ENCODE data around the gene VPREB3. TPM values are rescaled to one million over a fixed set of nuclear protein-coding genes. Genes with fewer than 3 reads are reported as not detected.

VPREB3 gene
- polyA plus RNA-seq, 1 experiment = 0.21 TPM

DNA sequence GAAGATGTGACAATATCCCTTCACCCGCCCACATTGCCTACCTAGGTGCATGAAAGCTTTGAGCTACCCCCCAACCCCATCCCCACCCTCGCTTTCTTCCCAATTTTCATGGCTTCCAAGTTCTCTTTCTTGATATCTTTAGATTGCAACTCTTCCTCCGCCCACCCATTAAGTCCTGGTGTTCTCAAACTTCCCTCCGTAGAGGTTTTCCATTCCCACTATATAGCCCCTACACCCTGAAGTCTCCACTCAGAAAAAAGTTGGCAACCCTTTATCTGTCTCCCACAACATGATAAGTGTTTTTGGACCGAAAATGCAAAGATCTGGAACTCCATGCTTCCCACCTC, 3.9 kb downstream of the VPREB3 start:
- no peaks in the 10 kb centered on the region for H3K27me3 ChIP-seq (ENCODE audit: control insufficient read depth, insufficient read depth, low read length)

DNA sequence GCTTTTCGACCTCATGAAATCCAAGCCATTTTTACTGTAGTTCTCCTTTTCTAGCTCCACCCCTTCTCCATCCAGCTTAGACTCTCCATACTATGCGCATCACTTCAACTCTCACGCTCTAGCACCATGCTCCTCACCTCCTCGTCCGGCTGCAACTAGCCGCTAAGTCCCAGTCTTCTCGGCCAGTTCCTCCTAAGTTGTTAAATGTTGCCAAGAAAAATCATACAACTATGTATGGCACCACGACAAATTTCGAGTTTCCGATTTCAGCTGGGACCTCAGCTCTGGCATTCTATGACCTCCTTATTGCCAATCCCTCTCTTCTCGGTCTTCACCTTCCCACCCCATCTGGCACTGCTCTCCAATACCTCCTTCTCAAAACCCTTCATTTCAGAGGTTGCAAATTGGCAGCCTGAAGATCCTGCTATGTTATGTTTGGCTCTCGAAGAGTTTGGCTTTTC, 4.4 kb downstream of the VPREB3 start:
- no peak for DNase-seq (ENCODE audit: low read depth)
- POLR2A ChIA-PET = no interaction called here
- Histone ChIP-seq H3K36me3 (ENCODE audit: control insufficient read depth, insufficient read depth, low read length) (no peaks in the 10 kb centered on the region; the same call in 1 of the 2 replicates), H3K27me3 (ENCODE audit: control insufficient read depth, insufficient read depth, low read length) (no peaks in the 10 kb centered on the region), H3K4me3 (ENCODE audit: low read depth, low read length) (0 out of 2 replicates have a peak overlapping the region, but pooled peaks have one; percentile 76)
- CTCF ChIA-PET = interaction anchor here (1.3 kb wide), 1 partner anchor 23 kb away, joined by 3 read pairs; no protein-coding TSS in a partner anchor
- TF ChIP-seq, protein P1, sequence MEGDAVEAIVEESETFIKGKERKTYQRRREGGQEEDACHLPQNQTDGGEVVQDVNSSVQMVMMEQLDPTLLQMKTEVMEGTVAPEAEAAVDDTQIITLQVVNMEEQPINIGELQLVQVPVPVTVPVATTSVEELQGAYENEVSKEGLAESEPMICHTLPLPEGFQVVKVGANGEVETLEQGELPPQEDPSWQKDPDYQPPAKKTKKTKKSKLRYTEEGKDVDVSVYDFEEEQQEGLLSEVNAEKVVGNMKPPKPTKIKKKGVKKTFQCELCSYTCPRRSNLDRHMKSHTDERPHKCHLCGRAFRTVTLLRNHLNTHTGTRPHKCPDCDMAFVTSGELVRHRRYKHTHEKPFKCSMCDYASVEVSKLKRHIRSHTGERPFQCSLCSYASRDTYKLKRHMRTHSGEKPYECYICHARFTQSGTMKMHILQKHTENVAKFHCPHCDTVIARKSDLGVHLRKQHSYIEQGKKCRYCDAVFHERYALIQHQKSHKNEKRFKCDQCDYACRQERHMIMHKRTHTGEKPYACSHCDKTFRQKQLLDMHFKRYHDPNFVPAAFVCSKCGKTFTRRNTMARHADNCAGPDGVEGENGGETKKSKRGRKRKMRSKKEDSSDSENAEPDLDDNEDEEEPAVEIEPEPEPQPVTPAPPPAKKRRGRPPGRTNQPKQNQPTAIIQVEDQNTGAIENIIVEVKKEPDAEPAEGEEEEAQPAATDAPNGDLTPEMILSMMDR (IDR thresholded peaks at IDR 0.05; ENCODE audit: insufficient read depth, low read depth, low read length) = no peak

More for the DNA sequence above, 3.9 kb downstream of the VPREB3 start:
- no peak for DNase-seq (ENCODE audit: low read depth)
- Histone ChIP-seq H3K36me3 (ENCODE audit: control insufficient read depth, insufficient read depth, low read length) (no peaks in the 10 kb centered on the region; the same call in 1 of the 2 replicates), H3K4me3 (ENCODE audit: low read depth, low read length) (peak overlapping the region; percentile 76)
- ChIA-PET CTCF (interaction anchor here (0.9 to 1.3 kb wide), 3 partner anchors 12 to 33 kb away, joined by 3 to 5 read pairs (median 3); partner anchors contain the start of gene C22orf15), POLR2A (no interaction called here)
- TF ChIP-seq, protein P1 (IDR thresholded peaks at IDR 0.05; ENCODE audit: insufficient read depth, low read depth, low read length) = no peak

DNA sequence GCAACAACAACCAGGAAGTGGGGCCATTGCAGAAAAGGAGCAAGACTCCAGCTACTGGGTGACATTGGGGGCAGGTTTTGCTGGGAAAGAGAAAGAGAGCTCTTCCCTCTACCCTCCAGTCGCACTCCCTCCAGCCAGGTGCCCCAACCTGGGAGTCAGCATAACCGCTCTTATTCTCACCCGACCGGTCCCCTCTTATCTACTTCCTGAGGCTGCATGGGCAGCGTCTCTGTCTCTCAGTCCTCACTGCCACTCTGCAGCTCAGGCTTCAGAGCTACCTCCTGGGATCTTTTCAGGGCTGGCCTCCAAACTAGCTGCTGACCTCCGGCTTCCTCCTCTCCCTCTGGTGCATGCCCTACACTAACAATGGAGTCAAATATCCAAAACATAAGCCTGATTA, 8.4 kb downstream of the VPREB3 start:
- TF ChIP-seq, protein P1 (IDR thresholded peaks at IDR 0.05; ENCODE audit: insufficient read depth, low read depth, low read length) = no peak
- ChIA-PET CTCF (interaction anchor here (1.1 kb wide), 1 partner anchor 11 kb away, joined by 3 read pairs; no protein-coding TSS in a partner anchor), POLR2A (interaction anchor here (0.7 kb wide), 1 partner anchor 17 kb away, joined by 6 read pairs; the partner anchor contains the start of gene C22orf15)
- Histone ChIP-seq H3K4me3 (ENCODE audit: low read depth, low read length) (no peak overlapping the region), H3K36me3 (ENCODE audit: control insufficient read depth, insufficient read depth, low read length) (peaks cover 20% of the 10 kb centered on the region), H3K27me3 (ENCODE audit: control insufficient read depth, insufficient read depth, low read length) (no peaks in the 10 kb centered on the region)
- no peak for DNase-seq (ENCODE audit: low read depth)

DNA sequence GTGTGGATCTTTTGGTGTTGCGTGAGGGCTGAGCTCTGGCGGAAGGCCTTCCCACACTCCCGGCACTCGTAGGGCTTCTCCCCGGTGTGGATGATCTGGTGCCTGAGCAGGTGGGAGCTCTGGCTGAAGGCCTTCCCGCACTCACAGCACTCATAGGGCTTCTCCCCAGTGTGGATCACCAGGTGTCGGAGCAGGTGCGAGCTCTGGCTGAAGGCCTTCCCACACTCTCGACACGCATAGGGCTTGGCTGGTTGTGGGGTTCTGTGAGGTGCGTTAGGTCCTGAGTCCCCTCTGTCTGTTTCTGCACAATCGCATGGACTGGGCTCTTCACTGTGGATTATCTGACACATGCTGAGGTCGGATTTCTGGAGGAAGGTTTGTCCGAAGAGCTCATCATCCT, 9.7 kb downstream of the VPREB3 start:
- ChIA-PET CTCF (interaction anchor here (0.6 to 1.3 kb wide), 3 partner anchors 10 to 490 kb away, joined by 3 to 5 read pairs (median 3); no protein-coding TSS in a partner anchor), POLR2A (no interaction called here)
- no peak overlapping the region for H3K4me3 ChIP-seq (ENCODE audit: low read depth, low read length)
- no peaks in the 10 kb centered on the region for H3K27me3 ChIP-seq (ENCODE audit: control insufficient read depth, insufficient read depth, low read length)
- peaks cover 20% of the 10 kb centered on the region for H3K36me3 ChIP-seq (ENCODE audit: control insufficient read depth, insufficient read depth, low read length)
- TF ChIP-seq, protein P1 (IDR thresholded peaks at IDR 0.05; ENCODE audit: insufficient read depth, low read depth, low read length) = no peak
- no peak for DNase-seq (ENCODE audit: low read depth)

DNA sequence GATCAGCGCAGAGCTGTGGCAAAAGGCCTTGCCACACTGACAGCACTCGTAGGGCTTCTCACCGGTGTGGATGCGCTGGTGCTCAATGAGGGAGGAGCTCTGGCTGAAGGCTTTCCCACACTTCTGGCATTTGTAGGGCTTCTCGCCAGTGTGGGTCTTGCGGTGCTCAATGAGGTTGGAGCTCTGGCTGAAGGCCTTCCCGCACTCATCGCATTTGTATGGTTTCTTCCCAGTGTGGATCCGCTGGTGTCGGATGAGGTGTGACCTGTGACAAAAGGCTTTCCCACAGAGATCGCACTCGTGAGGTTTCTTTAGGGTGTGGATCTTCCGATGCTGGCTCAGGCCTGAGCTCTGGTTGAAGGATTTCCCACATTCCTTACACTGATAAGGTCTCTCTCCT, 10.2 kb downstream of the VPREB3 start:
- Histone ChIP-seq H3K36me3 (ENCODE audit: control insufficient read depth, insufficient read depth, low read length) (peaks cover 20% of the 10 kb centered on the region), H3K27me3 (ENCODE audit: control insufficient read depth, insufficient read depth, low read length) (no peaks in the 10 kb centered on the region), H3K4me3 (ENCODE audit: low read depth, low read length) (no peak overlapping the region)
- CTCF ChIA-PET = interaction anchor here (1.3 kb wide), 1 partner anchor 25 kb away, joined by 5 read pairs; no protein-coding TSS in a partner anchor
- POLR2A ChIA-PET = no interaction called here
- no peak for DNase-seq (ENCODE audit: low read depth)
- TF ChIP-seq, protein P1 (IDR thresholded peaks at IDR 0.05; ENCODE audit: insufficient read depth, low read depth, low read length) = no peak

Measured in BJ (cell line).